GM12878 (cell line): Measurements from ENCODE around the gene ZNF615.
"Not testable (repeated sequence)": the region's sequence is repeated elsewhere in the genome, so short reads cannot be mapped to it uniquely, and the experiment has no call there.

Source experiments
- GABPA ChIP-seq: IDR thresholded peaks from 2 replicates; pipeline ENCODE4 v1.6.1; 2014; ENCODE audit warnings: antibody characterized with exemption, low read depth, mild to moderate bottlenecking, inconsistent platforms
- LARP7 ChIP-seq: fragments of 450-650 bp; IDR thresholded peaks from 2 replicates; pipeline ENCODE4 v1.6.1; 2017; ENCODE audit warnings: mild to moderate bottlenecking
- POLR2AphosphoS5 ChIP-seq: IDR thresholded peaks from 2 replicates; pipeline ENCODE4 v1.6.1; 2011; ENCODE audit warnings: mild to moderate bottlenecking, low read length, inconsistent platforms
- RAD21 ChIP-seq: IDR thresholded peaks from 2 replicates; pipeline ENCODE4 v1.6.1; 2011; ENCODE audit warnings: mild to moderate bottlenecking, low read depth, low read length, moderate library complexity; ENCODE audit not compliant: insufficient read depth
- TBL1XR1 ChIP-seq: IDR thresholded peaks from 2 replicates; pipeline ENCODE4 v1.6.1; 2012; ENCODE audit warnings: low read depth, low read length, improper control_type of control experiment
- TF ChIP-seq, protein P1 (sequence below), 3 experiments: IDR thresholded peaks in 2 of 3; conservative IDR thresholded peaks in 1 of 3; 2 replicates each; pipeline ENCODE4 v1.5.1; 2011; ENCODE audit warnings: low read depth in 3 of 3, low read length in 3 of 3, mild to moderate bottlenecking in 3 of 3, control low read depth in 2 of 3, moderate library complexity in 2 of 3, inconsistent platforms in 1 of 3, mixed read lengths in 1 of 3; ENCODE audit not compliant: control insufficient read depth in 2 of 3, insufficient read depth in 1 of 3; ENCODE audit errors: extremely low read depth in 1 of 3

DNA sequence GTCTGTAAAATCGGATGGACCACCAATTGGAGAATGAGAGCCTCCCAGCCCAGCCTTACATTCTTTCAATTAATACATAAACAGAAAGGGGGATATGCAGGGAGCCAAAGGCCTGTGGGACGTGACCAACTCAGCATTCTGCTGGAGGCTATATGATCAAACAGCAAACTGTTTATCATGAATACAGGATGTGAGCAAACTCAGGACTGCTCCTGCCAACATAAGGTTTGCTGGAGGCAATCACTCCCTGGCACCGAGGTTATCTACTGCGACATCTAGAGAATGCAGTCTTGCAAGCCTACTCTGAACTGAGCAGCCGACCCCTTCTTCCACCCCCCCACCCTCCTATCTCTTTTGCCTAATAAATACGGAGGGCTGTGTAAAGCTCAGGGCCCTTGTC, 27.1 kb downstream of the ZNF615 start:
- TF ChIP-seq POLR2AphosphoS5, TBL1XR1, LARP7, GABPA, RAD21: not testable (repeated sequence)
- TF ChIP-seq, protein P1, sequence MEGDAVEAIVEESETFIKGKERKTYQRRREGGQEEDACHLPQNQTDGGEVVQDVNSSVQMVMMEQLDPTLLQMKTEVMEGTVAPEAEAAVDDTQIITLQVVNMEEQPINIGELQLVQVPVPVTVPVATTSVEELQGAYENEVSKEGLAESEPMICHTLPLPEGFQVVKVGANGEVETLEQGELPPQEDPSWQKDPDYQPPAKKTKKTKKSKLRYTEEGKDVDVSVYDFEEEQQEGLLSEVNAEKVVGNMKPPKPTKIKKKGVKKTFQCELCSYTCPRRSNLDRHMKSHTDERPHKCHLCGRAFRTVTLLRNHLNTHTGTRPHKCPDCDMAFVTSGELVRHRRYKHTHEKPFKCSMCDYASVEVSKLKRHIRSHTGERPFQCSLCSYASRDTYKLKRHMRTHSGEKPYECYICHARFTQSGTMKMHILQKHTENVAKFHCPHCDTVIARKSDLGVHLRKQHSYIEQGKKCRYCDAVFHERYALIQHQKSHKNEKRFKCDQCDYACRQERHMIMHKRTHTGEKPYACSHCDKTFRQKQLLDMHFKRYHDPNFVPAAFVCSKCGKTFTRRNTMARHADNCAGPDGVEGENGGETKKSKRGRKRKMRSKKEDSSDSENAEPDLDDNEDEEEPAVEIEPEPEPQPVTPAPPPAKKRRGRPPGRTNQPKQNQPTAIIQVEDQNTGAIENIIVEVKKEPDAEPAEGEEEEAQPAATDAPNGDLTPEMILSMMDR (IDR thresholded peaks at IDR 0.05 in 2 of 3, conservative IDR thresholded peaks at IDR 0.05 in 1 of 3; ENCODE audit: control insufficient read depth in 2 of 3, extremely low read depth in 1 of 3, insufficient read depth in 1 of 3, low read depth in 3 of 3, low read length in 3 of 3) = not testable (repeated sequence)
